ENCODE data around the gene PALB2. TPM values are rescaled to one million over a fixed set of nuclear protein-coding genes. Genes with fewer than 3 reads are reported as not detected.
A peak's percentile ranks its signal among the peaks of the same experiment; 100 is the strongest.

The PALB2 gene
- total and polyA plus RNA-seq, 2 experiments from 2014 or later: 4.5 to 6.6 TPM

- H3K9me3 ChIP-seq (ENCODE audit: low read depth): no peaks in the 10 kb centered on the region
- TF ChIP-seq, protein P1, sequence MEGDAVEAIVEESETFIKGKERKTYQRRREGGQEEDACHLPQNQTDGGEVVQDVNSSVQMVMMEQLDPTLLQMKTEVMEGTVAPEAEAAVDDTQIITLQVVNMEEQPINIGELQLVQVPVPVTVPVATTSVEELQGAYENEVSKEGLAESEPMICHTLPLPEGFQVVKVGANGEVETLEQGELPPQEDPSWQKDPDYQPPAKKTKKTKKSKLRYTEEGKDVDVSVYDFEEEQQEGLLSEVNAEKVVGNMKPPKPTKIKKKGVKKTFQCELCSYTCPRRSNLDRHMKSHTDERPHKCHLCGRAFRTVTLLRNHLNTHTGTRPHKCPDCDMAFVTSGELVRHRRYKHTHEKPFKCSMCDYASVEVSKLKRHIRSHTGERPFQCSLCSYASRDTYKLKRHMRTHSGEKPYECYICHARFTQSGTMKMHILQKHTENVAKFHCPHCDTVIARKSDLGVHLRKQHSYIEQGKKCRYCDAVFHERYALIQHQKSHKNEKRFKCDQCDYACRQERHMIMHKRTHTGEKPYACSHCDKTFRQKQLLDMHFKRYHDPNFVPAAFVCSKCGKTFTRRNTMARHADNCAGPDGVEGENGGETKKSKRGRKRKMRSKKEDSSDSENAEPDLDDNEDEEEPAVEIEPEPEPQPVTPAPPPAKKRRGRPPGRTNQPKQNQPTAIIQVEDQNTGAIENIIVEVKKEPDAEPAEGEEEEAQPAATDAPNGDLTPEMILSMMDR (IDR thresholded peaks at IDR 0.05; ENCODE audit: poor library complexity): no peak
- TF ChIP-seq EZH2 (IDR thresholded peaks at IDR 0.05; ENCODE audit: borderline replicate concordance) (no peak), EZH2phosphoT487 (IDR thresholded peaks at IDR 0.05; ENCODE audit: low read depth, severe bottlenecking, unreplicated experiment) (no peak)
- no peak overlapping the region for H3K4me2 ChIP-seq
- no peaks in the 10 kb centered on the region for H3K36me3 ChIP-seq (replicated peaks; ENCODE audit: insufficient read depth, low read depth)
- H4K20me1 ChIP-seq (ENCODE audit: insufficient read depth, poor library complexity, severe bottlenecking): no peaks in the 10 kb centered on the region
- 96% methylated on average over 2 of the region's 2 CpGs for WGBS (ENCODE audit: low lambda C conversion rate, missing lambda C conversion rate)
- no peak overlapping the region for H3K4me3 ChIP-seq
- no peaks in the 10 kb centered on the region for H3K79me2 ChIP-seq
- DNase-seq (ENCODE audit: low spot score): no peak
- no peaks in the 10 kb centered on the region for H3K27me3 ChIP-seq
- H3K4me1 ChIP-seq (ENCODE audit: insufficient read depth): no peaks in the 10 kb centered on the region
- peak overlapping the region; percentile 53 for H3K27ac ChIP-seq
- H3K9me2 ChIP-seq (replicated peaks; ENCODE audit: insufficient read depth): no peaks in the 10 kb centered on the region
- no peak overlapping the region for H2AFZ ChIP-seq
Observed at GRCh38 chr16:23577493-23577892, 63.6 kb downstream of the PALB2 start.

DNA sequence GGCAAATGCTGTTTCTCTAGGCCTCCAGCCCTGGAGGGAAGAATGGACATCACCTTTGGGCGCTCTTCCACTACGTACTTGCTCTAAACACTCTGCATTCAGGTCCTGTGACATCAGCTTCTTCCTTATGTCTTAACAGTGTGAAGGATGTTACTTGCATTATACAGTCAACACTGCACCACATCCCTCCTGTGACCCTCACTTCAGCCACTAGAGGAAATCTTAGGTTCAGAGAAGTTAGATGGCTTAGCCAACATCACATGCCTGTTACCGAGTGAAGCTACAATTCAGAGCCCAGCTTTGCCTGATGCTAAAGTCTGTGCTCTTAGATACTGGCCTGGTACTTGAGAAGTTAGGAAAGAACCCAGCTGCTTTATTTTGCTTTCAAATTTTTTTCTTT lies 65.3 kb downstream of the PALB2 start:
- DNase-seq (ENCODE audit: low spot score): no peak
- no peak overlapping the region for H3K27ac ChIP-seq
- H3K79me2 ChIP-seq: no peaks in the 10 kb centered on the region
- no peak overlapping the region for H2AFZ ChIP-seq
- H3K9me2 ChIP-seq (replicated peaks; ENCODE audit: insufficient read depth): no peaks in the 10 kb centered on the region
- no peak for TF ChIP-seq EZH2 (IDR thresholded peaks at IDR 0.05; ENCODE audit: borderline replicate concordance)
- TF ChIP-seq, protein P1 (IDR thresholded peaks at IDR 0.05; ENCODE audit: poor library complexity): no peak
- TF ChIP-seq EZH2phosphoT487 (IDR thresholded peaks at IDR 0.05; ENCODE audit: low read depth, severe bottlenecking, unreplicated experiment): no peak
- H3K4me1 ChIP-seq (ENCODE audit: insufficient read depth): no peaks in the 10 kb centered on the region
- H3K9me3 ChIP-seq (ENCODE audit: low read depth): no peaks in the 10 kb centered on the region
- no peaks in the 10 kb centered on the region for H3K27me3 ChIP-seq
- WGBS (ENCODE audit: low lambda C conversion rate, missing lambda C conversion rate): 92% methylated on average over 3 of the region's 3 CpGs
- no peaks in the 10 kb centered on the region for H4K20me1 ChIP-seq (ENCODE audit: insufficient read depth, poor library complexity, severe bottlenecking)
- H3K4me2 ChIP-seq: no peak overlapping the region
- no peak overlapping the region for H3K4me3 ChIP-seq
- H3K36me3 ChIP-seq (replicated peaks; ENCODE audit: insufficient read depth, low read depth): no peaks in the 10 kb centered on the region

GRCh38 chr16:23573817-23574216 lies 67.3 kb downstream of the PALB2 start:
- TF ChIP-seq EZH2 (IDR thresholded peaks at IDR 0.05; ENCODE audit: borderline replicate concordance) (no peak), EZH2phosphoT487 (IDR thresholded peaks at IDR 0.05; ENCODE audit: low read depth, severe bottlenecking, unreplicated experiment) (no peak)
- TF ChIP-seq, protein P1 (IDR thresholded peaks at IDR 0.05; ENCODE audit: poor library complexity): no peak
- Histone ChIP-seq H3K4me3 (no peak overlapping the region), H2AFZ (no peak overlapping the region), H3K4me1 (ENCODE audit: insufficient read depth) (no peaks in the 10 kb centered on the region), H3K9me3 (ENCODE audit: low read depth) (no peaks in the 10 kb centered on the region), H3K4me2 (no peak overlapping the region), H3K9me2 (replicated peaks; ENCODE audit: insufficient read depth) (no peaks in the 10 kb centered on the region), H3K27ac (no peak overlapping the region), H3K79me2 (no peaks in the 10 kb centered on the region), H3K27me3 (no peaks in the 10 kb centered on the region), H4K20me1 (ENCODE audit: insufficient read depth, poor library complexity, severe bottlenecking) (no peaks in the 10 kb centered on the region), H3K36me3 (replicated peaks; ENCODE audit: insufficient read depth, low read depth) (no peaks in the 10 kb centered on the region)
- DNase-seq (ENCODE audit: low spot score): no peak
- 94% methylated on average over 5 of the region's 5 CpGs for WGBS (ENCODE audit: low lambda C conversion rate, missing lambda C conversion rate)

GRCh38 chr16:23572394-23572793 lies 68.7 kb downstream of the PALB2 start:
- no peaks in the 10 kb centered on the region for H4K20me1 ChIP-seq (ENCODE audit: insufficient read depth, poor library complexity, severe bottlenecking)

More at GRCh38 chr16:23572394-23572793, 68.7 kb downstream of the PALB2 start:
- H3K4me3 ChIP-seq: no peak overlapping the region
- H3K9me2 ChIP-seq (replicated peaks; ENCODE audit: insufficient read depth): no peaks in the 10 kb centered on the region
- no peak for DNase-seq (ENCODE audit: low spot score)
- no peak overlapping the region for H3K27ac ChIP-seq
- no peak for TF ChIP-seq EZH2phosphoT487 (IDR thresholded peaks at IDR 0.05; ENCODE audit: low read depth, severe bottlenecking, unreplicated experiment)
- TF ChIP-seq EZH2 (IDR thresholded peaks at IDR 0.05; ENCODE audit: borderline replicate concordance): no peak
- TF ChIP-seq, protein P1 (IDR thresholded peaks at IDR 0.05; ENCODE audit: poor library complexity): no peak
- no peaks in the 10 kb centered on the region for H3K4me1 ChIP-seq (ENCODE audit: insufficient read depth)
- no peaks in the 10 kb centered on the region for H3K36me3 ChIP-seq (replicated peaks; ENCODE audit: insufficient read depth, low read depth)
- H3K27me3 ChIP-seq: no peaks in the 10 kb centered on the region
- H3K79me2 ChIP-seq: no peaks in the 10 kb centered on the region
- H2AFZ ChIP-seq: no peak overlapping the region
- no peak overlapping the region for H3K4me2 ChIP-seq
- no peaks in the 10 kb centered on the region for H3K9me3 ChIP-seq (ENCODE audit: low read depth)
- WGBS (ENCODE audit: low lambda C conversion rate, missing lambda C conversion rate): 97% methylated on average over 9 of the region's 9 CpGs
